Hematopoietic multipotent progenitor cell treated with erythropoietin and hydrocortisone succinate and interleukin-3 and kit ligand, for 17 days (in vitro differentiated cells): Measurements from ENCODE around the gene LRP1-AS.

Experiments used
- DNase-seq: peaks from one replicate; pipeline ENCODE4 v3.0.0-alpha.2; 2015; ENCODE audit warnings: low spot score

The LRP1-AS gene

GRCh38 chr12:57119294-57120085 lies 27.9 kb downstream of the LRP1-AS start:
- DNase-seq, result no peak

DNA sequence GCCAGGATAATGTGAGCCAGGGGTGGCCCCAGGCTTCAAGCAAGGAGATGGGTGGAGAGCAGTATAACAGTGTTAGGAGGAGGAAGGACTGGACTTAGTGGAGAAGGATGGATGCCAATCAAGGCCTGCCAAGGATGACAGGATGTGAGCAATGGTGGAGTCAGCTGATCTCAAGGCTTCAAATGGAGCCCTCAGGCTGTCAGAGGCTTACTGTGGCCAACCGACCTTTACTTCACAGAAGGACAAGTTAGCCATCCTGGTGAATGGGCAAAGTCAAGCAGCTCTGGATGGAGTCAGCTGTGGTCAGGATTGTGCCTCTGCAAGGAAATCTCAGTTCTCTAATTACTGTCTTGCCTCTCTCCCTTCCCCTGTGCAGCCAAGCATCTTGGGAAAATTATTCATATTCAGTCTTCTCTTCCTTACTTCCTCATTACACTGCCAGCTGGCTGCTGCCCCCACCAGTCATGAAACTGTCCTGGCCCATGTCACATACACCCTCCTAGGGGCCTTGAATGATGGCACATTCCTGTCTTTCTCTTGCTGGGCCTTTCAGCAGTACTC lies 28.6 kb downstream of the LRP1-AS start:
- DNase-seq, result no peak

- DNase-seq, result no peak
Measured at GRCh38 chr12:57116580-57117281, 30.7 kb downstream of the LRP1-AS start.

- DNase-seq, result no peak
Measured at GRCh38 chr12:57112492-57113294, 34.7 kb downstream of the LRP1-AS start.

- DNase-seq, result peak; percentile 87
Measured at GRCh38 chr12:57111031-57111734, 36.2 kb downstream of the LRP1-AS start, which contains the start of gene STAT6. STAT6 (minus strand) TSS chr12:57111362; CDS start chr12:57108278, 3,084 bp downstream.

- peak; percentile 89 for DNase-seq
Measured at GRCh38 chr12:57110104-57111030, 37.1 kb downstream of the LRP1-AS start.

DNA sequence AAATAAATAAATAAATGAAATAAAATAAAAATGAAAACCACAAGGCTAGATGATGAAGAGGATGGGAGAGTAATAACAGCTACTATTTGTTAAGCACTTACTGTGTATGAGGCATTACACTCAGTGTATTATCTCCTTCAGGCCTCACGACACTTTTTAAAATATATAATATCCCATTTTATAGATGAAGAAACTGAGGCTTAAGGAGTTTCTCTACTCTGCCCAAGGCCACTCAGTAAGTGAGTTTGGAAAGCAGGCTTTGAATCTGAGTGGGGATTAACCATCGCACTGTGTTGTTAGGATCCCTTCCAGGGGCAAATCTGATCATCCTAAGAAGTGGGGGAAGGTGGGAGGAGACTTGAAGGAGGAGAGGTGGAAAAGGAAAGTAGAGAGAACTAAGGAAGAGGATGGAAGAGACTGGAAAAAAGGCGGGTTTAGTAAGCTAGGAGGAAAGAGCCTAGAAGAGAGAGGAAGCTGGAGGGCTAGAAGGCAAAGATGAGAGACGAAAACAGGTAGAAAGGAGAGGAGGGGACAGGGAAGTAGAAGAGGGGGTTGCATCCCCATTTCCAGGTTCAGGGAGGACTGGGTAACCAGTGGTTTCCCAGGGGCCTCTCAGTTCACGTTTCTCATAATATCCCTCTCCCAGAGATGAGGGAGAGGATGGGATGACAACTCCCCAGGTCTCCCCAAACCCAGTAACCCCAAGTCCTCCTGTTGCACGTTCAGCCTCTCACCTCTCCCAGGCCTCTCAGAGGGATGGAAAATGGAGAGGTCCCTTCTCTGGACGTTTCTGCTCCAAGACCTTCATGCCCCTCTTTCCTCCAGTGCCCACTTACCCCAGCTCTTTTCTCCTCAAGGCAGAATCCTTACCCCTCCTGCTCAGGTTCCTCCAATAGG lies 38.0 kb downstream of the LRP1-AS start:
- no peak for DNase-seq

- no peak for DNase-seq
Measured at GRCh38 chr12:57107456-57108155, 39.8 kb downstream of the LRP1-AS start.

GRCh38 chr12:57106021-57106708 lies 41.3 kb downstream of the LRP1-AS start:
- no peak for DNase-seq

- no peak for DNase-seq
Measured at GRCh38 chr12:57105011-57105753, 42.2 kb downstream of the LRP1-AS start.

- DNase-seq, result no peak
Measured at GRCh38 chr12:57104292-57104910, 43.0 kb downstream of the LRP1-AS start.

GRCh38 chr12:57103856-57104255 lies 43.6 kb downstream of the LRP1-AS start:
- DNase-seq, result no peak

DNA sequence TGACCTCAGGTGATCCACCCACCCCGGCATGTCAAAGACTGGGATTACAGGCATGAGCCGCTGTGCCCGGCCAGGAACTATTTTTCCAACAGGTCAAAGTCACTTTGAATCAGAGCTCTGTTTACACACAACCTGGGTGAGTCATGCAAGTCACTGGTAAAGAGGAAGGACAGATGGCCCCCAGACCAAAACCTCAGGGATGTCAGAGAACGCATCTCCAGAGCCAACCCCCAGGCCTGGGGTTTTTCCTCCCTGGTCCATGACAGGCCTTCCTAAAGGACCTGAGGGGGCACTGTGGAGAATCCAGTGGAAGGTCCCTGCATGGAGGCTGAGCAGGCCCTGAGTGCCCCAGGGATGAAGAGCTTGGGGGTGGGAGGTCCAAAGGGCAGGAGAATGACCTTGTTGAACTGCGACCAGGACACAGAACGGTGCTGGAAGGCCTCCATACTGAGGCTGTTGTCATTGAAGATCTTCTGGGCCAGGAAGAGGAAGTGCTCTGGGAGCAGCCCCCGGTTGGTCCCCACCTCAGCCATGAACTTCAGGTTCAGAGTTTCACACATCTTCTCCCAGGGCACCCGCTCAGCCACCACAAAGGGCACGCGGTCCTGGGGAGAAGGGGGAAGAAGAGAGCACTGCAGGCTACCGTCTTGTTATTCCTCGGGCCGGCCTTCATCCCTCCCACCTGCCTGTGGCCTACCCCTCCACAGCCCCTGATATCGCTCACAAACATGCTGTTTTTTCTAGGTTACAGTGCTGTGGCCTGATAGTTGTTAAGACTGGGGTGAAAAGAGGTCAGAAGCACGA lies 45.3 kb downstream of the LRP1-AS start:
- DNase-seq, result peak; percentile 37

GRCh38 chr12:57099766-57100165 lies 47.7 kb downstream of the LRP1-AS start:
- no peak for DNase-seq

- no peak for DNase-seq
Measured at GRCh38 chr12:57099047-57099714, 48.2 kb downstream of the LRP1-AS start.

DNA sequence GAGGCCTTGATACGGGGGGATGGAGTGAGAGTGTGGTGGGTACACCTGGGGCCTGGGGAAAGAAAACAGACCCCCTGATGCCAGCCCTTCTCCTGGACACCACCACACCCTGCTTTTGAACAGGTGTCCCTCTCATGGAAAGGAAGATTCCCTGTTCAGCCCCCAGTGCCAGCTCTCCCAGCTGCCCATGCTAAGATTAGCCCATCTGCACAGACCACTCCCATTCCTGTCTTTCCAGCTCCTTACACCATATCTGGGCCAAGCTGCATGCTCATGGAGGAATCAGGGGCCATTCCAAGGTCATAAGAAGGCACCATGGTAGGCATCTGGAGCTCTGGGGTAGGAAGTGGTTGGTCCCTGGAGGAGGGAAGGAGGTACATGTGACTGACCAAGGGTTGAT lies 48.9 kb downstream of the LRP1-AS start:
- no peak for DNase-seq
